GM13976 (cell line): ENCODE data around the gene ZNF736.
"Not testable (repeated sequence)": the region's sequence is repeated elsewhere in the genome, so short reads cannot be mapped to it uniquely, and the experiment has no call there.

ENCODE experiments used
- DNase-seq: peaks from one replicate; pipeline ENCODE4 v3.0.0; 2012; ENCODE audit warnings: low spot score
- CTCF ChIP-seq: IDR thresholded peaks from 2 replicates; pipeline ENCODE4 v1.5.1; 2012; ENCODE audit warnings: borderline replicate concordance, mild to moderate bottlenecking; ENCODE audit not compliant: insufficient read depth; ENCODE audit errors: extremely low read depth, missing control alignments, control extremely low read depth
- in situ Hi-C: fragments of 300-500 bp; cut with MboI; formaldehyde crosslinking; loops from one replicate; pipeline ENCODE4 v1.12.0; 2022; ENCODE audit warnings: low sequenced_read_pairs, mixed read lengths, inconsistent platforms; ENCODE audit not compliant: unreplicated experiment

ZNF736 gene

GRCh38 chr7:64307254-64308015 is 6.3 kb upstream of the ZNF736 start:
- no peak for TF ChIP-seq CTCF
- in situ Hi-C loops: loop anchor here (25.0 kb wide), 1 partner anchor 255 kb away; the partner anchor contains the start of gene ZNF680
- peak; percentile 82 for DNase-seq

- no peak for TF ChIP-seq CTCF
- no peak for DNase-seq
- in situ Hi-C loops: loop anchor here (25.0 kb wide), 1 partner anchor 254 kb away; the partner anchor contains the start of gene ZNF680
Observed at GRCh38 chr7:64308016-64308270, 5.8 kb upstream of the ZNF736 start.

GRCh38 chr7:64310426-64310825 is 3.3 kb upstream of the ZNF736 start:
- no peak for DNase-seq
- in situ Hi-C loops: loop anchor here (25.0 kb wide), 1 partner anchor 252 kb away; the partner anchor contains the start of gene ZNF680
- TF ChIP-seq CTCF: no peak

GRCh38 chr7:64312826-64313225 is 935 bp upstream of the ZNF736 start:
- in situ Hi-C loops: loop anchor here (25.0 kb wide), 1 partner anchor 249 kb away; the partner anchor contains the start of gene ZNF680
- no peak for TF ChIP-seq CTCF
- DNase-seq: no peak

- TF ChIP-seq CTCF: no peak
- DNase-seq: no peak
- in situ Hi-C loops: loop anchor here (25.0 kb wide), 1 partner anchor 248 kb away; the partner anchor contains the start of gene ZNF680
Observed at GRCh38 chr7:64314566-64314965, 805 bp downstream of the ZNF736 start.

- DNase-seq: not testable (repeated sequence)
- in situ Hi-C loops: loop anchor here (25.0 kb wide), 1 partner anchor 246 kb away; the partner anchor contains the start of gene ZNF680
Observed at GRCh38 chr7:64316031-64316742, 2.4 kb downstream of the ZNF736 start.
